ENCODE results near the gene ERG28. TPM values are rescaled to one million over a fixed set of nuclear protein-coding genes. Genes with fewer than 3 reads are reported as not detected.

The ERG28 gene
- total RNA-seq, 1 donor from 2014 or later, result 35.0 TPM

Other genes starting within 250 kb of the ERG28 start
- gene JDP2, start 232.9 kb downstream of the ERG28 start, total RNA-seq (ENCODE audit: unreplicated experiment), result 5.1 TPM
- not detected for gene BATF, start 138.4 kb downstream of the ERG28 start, total RNA-seq (ENCODE audit: unreplicated experiment)
- gene FLVCR2, start 82.3 kb downstream of the ERG28 start, total RNA-seq (ENCODE audit: unreplicated experiment), result 50.6 TPM
- 62.8 TPM for gene TTLL5, start 370 bp upstream of the ERG28 start, total RNA-seq (ENCODE audit: unreplicated experiment)

Data from endothelial cell (in vitro differentiated cells).